Upper lobe of left lung (tissue), 4 donors: ENCODE data around the gene CD79A.

Experiments
- CTCF ChIP-seq, 6 experiments: fragments of 450-650 bp in 4 of 6; fragments of 200-600 bp in 2 of 6; sonication (generic) in 2 of 6; IDR thresholded peaks; one replicate each; pipeline ENCODE4 v1.5.1; 2016 to 2019; ENCODE audit warnings: antibody characterized with exemption in 6 of 6
- EP300 ChIP-seq, 4 donors: sonication (generic); formaldehyde crosslinking; IDR thresholded peaks; one replicate each; pipeline ENCODE4 v1.5.1; 2017; ENCODE audit warnings: antibody characterized with exemption in 4 of 4, control low read depth in 2 of 4
- POLR2A ChIP-seq, 4 donors: fragments of 450-650 bp; IDR thresholded peaks; one replicate each; pipeline ENCODE4 v1.5.1; 2016 to 2017; ENCODE audit warnings: antibody characterized with exemption in 4 of 4, mild to moderate bottlenecking in 2 of 4

DNA sequence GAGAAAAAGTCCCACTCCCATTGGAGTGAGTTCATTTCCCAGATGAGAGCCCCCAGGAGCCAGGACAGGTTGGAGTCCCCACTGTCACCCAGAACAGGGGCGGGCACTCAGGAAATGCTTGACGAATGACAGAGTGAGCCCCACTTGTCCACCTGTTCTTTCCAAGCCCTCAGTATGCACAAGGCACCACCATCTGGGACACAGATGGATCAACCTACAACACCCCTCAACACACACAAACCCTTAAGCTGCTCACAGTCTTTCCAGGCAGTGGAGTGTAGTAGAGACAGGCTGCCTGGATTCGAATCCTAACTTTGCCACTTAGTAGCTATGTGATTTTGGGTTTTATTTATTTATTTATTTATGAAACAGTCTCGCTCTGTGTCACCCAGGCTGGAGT, 13.9 kb downstream of the CD79A start:
- TF ChIP-seq CTCF (IDR thresholded peaks at IDR 0.05): no peak
- no peak for TF ChIP-seq POLR2A (IDR thresholded peaks at IDR 0.05)
- TF ChIP-seq EP300 (IDR thresholded peaks at IDR 0.05): no peak
